Measurements from ENCODE around the gene CNTN4. TPM values are rescaled to one million over a fixed set of nuclear protein-coding genes. Genes with fewer than 3 reads are reported as not detected.

CNTN4 gene
- total RNA-seq, 1 experiment from 2014 or later: 2.9 TPM

- Mint-ChIP-seq H3K9me3 (ENCODE audit: low read depth, unreplicated experiment) (peaks cover 1% of the 10 kb centered on the region), H3K4me1 (ENCODE audit: low read depth, unreplicated experiment) (no peaks in the 10 kb centered on the region), H3K27ac (ENCODE audit: unreplicated experiment) (no peak overlapping the region), H3K36me3 (ENCODE audit: insufficient read depth, unreplicated experiment) (no peaks in the 10 kb centered on the region), H3K27me3 (ENCODE audit: unreplicated experiment) (no peaks in the 10 kb centered on the region), H3K4me3 (ENCODE audit: low read depth, unreplicated experiment) (no peak overlapping the region)
- intact Hi-C loops (cut with micrococcal nuclease; ENCODE audit: unreplicated experiment): no loop called here
- TF ChIP-seq CTCF (IDR thresholded peaks at IDR 0.05; ENCODE audit: unreplicated experiment): no peak
- BruUV-seq (replicated peaks): no TSS peak
- DNase-seq: no peak
- CTCF ChIA-PET: no interaction called here
Measured at GRCh38 chr3:2837239-2837638, 738.6 kb downstream of the CNTN4 start.

- CTCF ChIA-PET: interaction anchor here (0.7 kb wide), 1 partner anchor 1903 kb away, joined by 7 read pairs; no protein-coding TSS in a partner anchor
- Mint-ChIP-seq H3K9me3 (ENCODE audit: low read depth, unreplicated experiment) (peaks cover 5% of the 10 kb centered on the region), H3K4me1 (ENCODE audit: low read depth, unreplicated experiment) (no peaks in the 10 kb centered on the region), H3K27me3 (ENCODE audit: unreplicated experiment) (no peaks in the 10 kb centered on the region), H3K4me3 (ENCODE audit: low read depth, unreplicated experiment) (no peak overlapping the region), H3K36me3 (ENCODE audit: insufficient read depth, unreplicated experiment) (no peaks in the 10 kb centered on the region), H3K27ac (ENCODE audit: unreplicated experiment) (no peak overlapping the region)
- TF ChIP-seq CTCF (IDR thresholded peaks at IDR 0.05; ENCODE audit: unreplicated experiment): no peak
- BruUV-seq (replicated peaks): no TSS peak
- DNase-seq: no peak
- intact Hi-C loops (cut with micrococcal nuclease; ENCODE audit: unreplicated experiment): no loop called here
Measured at GRCh38 chr3:2837910-2838309, 739.2 kb downstream of the CNTN4 start.

GRCh38 chr3:2838546-2839157 lies 740.0 kb downstream of the CNTN4 start:
- Mint-ChIP-seq H3K4me1 (ENCODE audit: low read depth, unreplicated experiment) (no peaks in the 10 kb centered on the region), H3K4me3 (ENCODE audit: low read depth, unreplicated experiment) (no peak overlapping the region), H3K36me3 (ENCODE audit: insufficient read depth, unreplicated experiment) (no peaks in the 10 kb centered on the region), H3K9me3 (ENCODE audit: low read depth, unreplicated experiment) (peaks cover 7% of the 10 kb centered on the region), H3K27me3 (ENCODE audit: unreplicated experiment) (no peaks in the 10 kb centered on the region), H3K27ac (ENCODE audit: unreplicated experiment) (no peak overlapping the region)
- DNase-seq: no peak
- intact Hi-C loops (cut with micrococcal nuclease; ENCODE audit: unreplicated experiment): no loop called here
- CTCF ChIA-PET: interaction anchor here (0.7 kb wide), 1 partner anchor 1903 kb away, joined by 7 read pairs; no protein-coding TSS in a partner anchor
- TF ChIP-seq CTCF (IDR thresholded peaks at IDR 0.05; ENCODE audit: unreplicated experiment): no peak
- no TSS peak for BruUV-seq (replicated peaks)

GRCh38 chr3:2839876-2840275 lies 741.2 kb downstream of the CNTN4 start:
- Mint-ChIP-seq H3K27ac (ENCODE audit: unreplicated experiment) (no peak overlapping the region), H3K4me1 (ENCODE audit: low read depth, unreplicated experiment) (no peaks in the 10 kb centered on the region), H3K4me3 (ENCODE audit: low read depth, unreplicated experiment) (no peak overlapping the region), H3K9me3 (ENCODE audit: low read depth, unreplicated experiment) (peaks cover 9% of the 10 kb centered on the region), H3K36me3 (ENCODE audit: insufficient read depth, unreplicated experiment) (no peaks in the 10 kb centered on the region), H3K27me3 (ENCODE audit: unreplicated experiment) (no peaks in the 10 kb centered on the region)
- no peak for TF ChIP-seq CTCF (IDR thresholded peaks at IDR 0.05; ENCODE audit: unreplicated experiment)
- CTCF ChIA-PET: no interaction called here
- no peak for DNase-seq
- intact Hi-C loops (cut with micrococcal nuclease; ENCODE audit: unreplicated experiment): no loop called here
- BruUV-seq (replicated peaks): no TSS peak
